PFSK-1 (cell line): ENCODE results near the gene CALHM6. TPM values are rescaled to one million over a fixed set of nuclear protein-coding genes. Genes with fewer than 3 reads are reported as not detected.

Experiments
- FOXP2 ChIP-seq: optimal IDR thresholded peaks from 2 replicates; pipeline ENCODE3; 2011; ENCODE audit warnings: borderline replicate concordance, control low read depth, inconsistent platforms; ENCODE audit not compliant: insufficient read depth; ENCODE audit errors: extremely low read length, extremely low read depth
- POLR2AphosphoS5 ChIP-seq: IDR thresholded peaks from 2 replicates; pipeline ENCODE4 v1.6.1; 2012; ENCODE audit warnings: low read depth, mild to moderate bottlenecking, control low read depth, low read length, moderate library complexity
- SIN3A ChIP-seq: IDR thresholded peaks from 2 replicates; pipeline ENCODE4 v1.6.1; 2012; ENCODE audit warnings: mild to moderate bottlenecking, low read length, moderate library complexity, borderline replicate concordance; ENCODE audit not compliant: insufficient read depth
- TAF1 ChIP-seq: IDR thresholded peaks from 2 replicates; pipeline ENCODE4 v1.6.1; 2012; ENCODE audit warnings: low read length, control low read depth, borderline replicate concordance; ENCODE audit not compliant: insufficient read depth
- polyA plus RNA-seq: library from polyadenylated mRNA; unstranded; fragments of >200 nt; gene quantifications from one replicate; pipeline ENCODE4 v1.2.1, GENCODE V29; 2012; ENCODE audit warnings: low read depth, missing spikeins; ENCODE audit not compliant: insufficient read length
- TF ChIP-seq, protein P1 (sequence below), 2 experiments: IDR thresholded peaks; 2 replicates each; pipeline versions ENCODE4 v1.6.1 to v1.8.0; 2011 to 2012; ENCODE audit warnings: low read depth in 2 of 2, low read length in 2 of 2, control low read depth in 1 of 2, inconsistent platforms in 1 of 2, mild to moderate bottlenecking in 1 of 2, moderate library complexity in 1 of 2; ENCODE audit not compliant: insufficient read depth in 1 of 2

CALHM6 gene
- polyA plus RNA-seq, result not detected

- TF ChIP-seq POLR2AphosphoS5, result no peak
- TF ChIP-seq, protein P1, sequence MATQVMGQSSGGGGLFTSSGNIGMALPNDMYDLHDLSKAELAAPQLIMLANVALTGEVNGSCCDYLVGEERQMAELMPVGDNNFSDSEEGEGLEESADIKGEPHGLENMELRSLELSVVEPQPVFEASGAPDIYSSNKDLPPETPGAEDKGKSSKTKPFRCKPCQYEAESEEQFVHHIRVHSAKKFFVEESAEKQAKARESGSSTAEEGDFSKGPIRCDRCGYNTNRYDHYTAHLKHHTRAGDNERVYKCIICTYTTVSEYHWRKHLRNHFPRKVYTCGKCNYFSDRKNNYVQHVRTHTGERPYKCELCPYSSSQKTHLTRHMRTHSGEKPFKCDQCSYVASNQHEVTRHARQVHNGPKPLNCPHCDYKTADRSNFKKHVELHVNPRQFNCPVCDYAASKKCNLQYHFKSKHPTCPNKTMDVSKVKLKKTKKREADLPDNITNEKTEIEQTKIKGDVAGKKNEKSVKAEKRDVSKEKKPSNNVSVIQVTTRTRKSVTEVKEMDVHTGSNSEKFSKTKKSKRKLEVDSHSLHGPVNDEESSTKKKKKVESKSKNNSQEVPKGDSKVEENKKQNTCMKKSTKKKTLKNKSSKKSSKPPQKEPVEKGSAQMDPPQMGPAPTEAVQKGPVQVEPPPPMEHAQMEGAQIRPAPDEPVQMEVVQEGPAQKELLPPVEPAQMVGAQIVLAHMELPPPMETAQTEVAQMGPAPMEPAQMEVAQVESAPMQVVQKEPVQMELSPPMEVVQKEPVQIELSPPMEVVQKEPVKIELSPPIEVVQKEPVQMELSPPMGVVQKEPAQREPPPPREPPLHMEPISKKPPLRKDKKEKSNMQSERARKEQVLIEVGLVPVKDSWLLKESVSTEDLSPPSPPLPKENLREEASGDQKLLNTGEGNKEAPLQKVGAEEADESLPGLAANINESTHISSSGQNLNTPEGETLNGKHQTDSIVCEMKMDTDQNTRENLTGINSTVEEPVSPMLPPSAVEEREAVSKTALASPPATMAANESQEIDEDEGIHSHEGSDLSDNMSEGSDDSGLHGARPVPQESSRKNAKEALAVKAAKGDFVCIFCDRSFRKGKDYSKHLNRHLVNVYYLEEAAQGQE (IDR thresholded peaks at IDR 0.05; ENCODE audit: insufficient read depth in 1 of 2, low read depth in 2 of 2, low read length in 2 of 2), result no peak
- no peak for TF ChIP-seq SIN3A
- TF ChIP-seq TAF1, result no peak
- no peak for TF ChIP-seq FOXP2
These were observed at the start of gene CALHM6 for GRCh38 chr6:116461331-116461931. TSS of gene CALHM6 (plus strand) at chr6:116461375. CDS start at chr6:116461930, 555 bp downstream.

DNA sequence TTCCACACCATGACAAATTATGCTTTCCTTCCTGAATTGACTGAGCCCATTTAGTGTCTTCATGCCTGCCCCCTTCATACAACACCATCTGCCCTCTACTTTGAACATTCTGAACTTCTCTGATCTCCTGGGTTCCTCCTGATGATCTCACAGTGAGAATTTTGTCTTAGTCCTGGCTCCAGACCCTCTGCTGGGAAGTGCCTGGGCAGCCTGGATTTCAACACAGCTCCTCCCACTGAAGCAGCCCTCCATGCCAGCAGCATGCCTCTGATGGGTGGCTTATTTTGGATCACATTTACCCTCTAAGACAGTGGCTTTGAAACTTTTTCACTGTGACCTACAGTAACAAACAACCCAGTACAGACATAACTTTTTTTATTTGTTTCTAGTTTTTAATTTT lies 48.9 kb upstream of the CALHM6 start:
- TF ChIP-seq POLR2AphosphoS5 (no peak), SIN3A (no peak), FOXP2 (no peak), TAF1 (no peak)
- TF ChIP-seq, protein P1 (IDR thresholded peaks at IDR 0.05; ENCODE audit: insufficient read depth in 1 of 2, low read depth in 2 of 2, low read length in 2 of 2), result no peak

DNA sequence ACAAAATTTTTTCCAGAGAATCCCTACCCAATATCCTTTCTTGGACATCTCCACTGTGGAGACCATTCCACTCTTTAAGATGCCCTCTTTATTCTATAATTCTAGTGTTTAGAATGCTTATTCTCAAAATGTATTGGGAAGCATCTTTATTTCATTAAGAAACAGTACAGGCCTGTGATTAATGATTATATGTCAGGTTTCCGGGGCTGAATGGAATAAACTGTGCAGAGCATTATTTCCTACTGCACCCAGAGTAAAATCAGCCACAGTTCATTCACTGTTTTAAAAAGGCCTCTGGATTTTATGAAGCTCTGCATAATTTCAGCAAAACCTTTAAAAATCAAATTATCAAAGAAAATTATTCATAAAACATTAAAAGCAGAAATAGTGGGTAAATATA lies 47.8 kb upstream of the CALHM6 start:
- TF ChIP-seq, protein P1 (IDR thresholded peaks at IDR 0.05; ENCODE audit: insufficient read depth in 1 of 2, low read depth in 2 of 2, low read length in 2 of 2), result no peak
- no peak for TF ChIP-seq TAF1
- TF ChIP-seq SIN3A, result no peak
- TF ChIP-seq POLR2AphosphoS5, result no peak
- no peak for TF ChIP-seq FOXP2

DNA sequence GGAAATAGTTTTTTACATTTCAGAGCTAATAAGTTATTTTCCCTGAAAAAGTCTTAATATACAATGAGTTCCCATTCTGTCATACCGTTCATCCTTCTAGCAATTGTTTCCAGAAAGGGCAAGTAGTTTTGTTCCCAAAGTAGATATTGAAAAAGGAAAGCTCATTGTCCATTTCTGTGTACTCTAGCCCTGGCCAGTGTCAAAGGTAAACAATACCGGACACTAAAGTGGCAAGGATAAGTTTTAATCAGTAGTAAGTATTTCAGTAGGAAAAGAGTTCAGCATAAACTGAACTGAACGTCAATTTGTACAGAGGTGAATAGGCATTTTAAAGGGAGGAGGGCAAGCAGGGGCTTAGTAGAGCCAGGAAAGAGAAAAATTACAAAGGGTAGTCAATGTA lies 43.5 kb upstream of the CALHM6 start:
- TF ChIP-seq TAF1 (no peak), POLR2AphosphoS5 (no peak), FOXP2 (no peak), SIN3A (no peak)
- TF ChIP-seq, protein P1 (IDR thresholded peaks at IDR 0.05; ENCODE audit: insufficient read depth in 1 of 2, low read depth in 2 of 2, low read length in 2 of 2), result no peak
